ENCODE measurements around the gene SOX13. TPM values are rescaled to one million over a fixed set of nuclear protein-coding genes. Genes with fewer than 3 reads are reported as not detected.
A peak's percentile ranks its signal among the peaks of the same experiment; 100 is the strongest.

The SOX13 gene
- total and polyA plus RNA-seq, 9 of the 15 experiments (the other 6 are each of a cell fraction or from before 2014, with no cell fraction given), result 0.03 to 0.35 (median 0.06) TPM; not detected in 5

DNA sequence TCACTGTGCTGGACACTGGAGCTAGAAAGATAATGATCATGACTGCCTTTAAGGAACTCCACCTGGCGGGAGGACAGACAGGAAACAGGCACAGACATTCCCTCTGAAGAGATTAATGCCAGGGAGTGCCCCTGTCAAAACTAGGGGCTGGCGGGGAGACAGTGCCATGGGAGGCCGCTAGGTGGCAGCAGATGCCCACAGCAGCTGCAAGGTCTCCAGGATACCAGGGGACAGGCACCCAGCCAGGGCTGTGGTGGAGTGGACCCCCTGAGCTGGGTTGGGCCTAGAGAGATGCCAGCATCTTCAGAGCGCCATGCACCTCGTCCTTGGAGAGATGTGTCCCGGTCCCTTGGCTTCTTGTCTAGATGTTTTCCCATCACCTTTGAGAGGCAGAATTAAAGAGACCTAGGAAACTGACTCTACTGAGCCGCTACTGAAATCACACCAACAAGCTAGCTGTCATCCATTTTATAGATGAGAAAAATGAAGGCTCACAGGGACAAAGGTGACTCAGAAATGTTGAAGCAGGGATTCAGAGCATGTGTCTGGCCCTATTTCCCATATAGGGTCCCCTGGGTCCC lies 89.7 kb downstream of the SOX13 start (continued):
- TF ChIP-seq, protein P1, sequence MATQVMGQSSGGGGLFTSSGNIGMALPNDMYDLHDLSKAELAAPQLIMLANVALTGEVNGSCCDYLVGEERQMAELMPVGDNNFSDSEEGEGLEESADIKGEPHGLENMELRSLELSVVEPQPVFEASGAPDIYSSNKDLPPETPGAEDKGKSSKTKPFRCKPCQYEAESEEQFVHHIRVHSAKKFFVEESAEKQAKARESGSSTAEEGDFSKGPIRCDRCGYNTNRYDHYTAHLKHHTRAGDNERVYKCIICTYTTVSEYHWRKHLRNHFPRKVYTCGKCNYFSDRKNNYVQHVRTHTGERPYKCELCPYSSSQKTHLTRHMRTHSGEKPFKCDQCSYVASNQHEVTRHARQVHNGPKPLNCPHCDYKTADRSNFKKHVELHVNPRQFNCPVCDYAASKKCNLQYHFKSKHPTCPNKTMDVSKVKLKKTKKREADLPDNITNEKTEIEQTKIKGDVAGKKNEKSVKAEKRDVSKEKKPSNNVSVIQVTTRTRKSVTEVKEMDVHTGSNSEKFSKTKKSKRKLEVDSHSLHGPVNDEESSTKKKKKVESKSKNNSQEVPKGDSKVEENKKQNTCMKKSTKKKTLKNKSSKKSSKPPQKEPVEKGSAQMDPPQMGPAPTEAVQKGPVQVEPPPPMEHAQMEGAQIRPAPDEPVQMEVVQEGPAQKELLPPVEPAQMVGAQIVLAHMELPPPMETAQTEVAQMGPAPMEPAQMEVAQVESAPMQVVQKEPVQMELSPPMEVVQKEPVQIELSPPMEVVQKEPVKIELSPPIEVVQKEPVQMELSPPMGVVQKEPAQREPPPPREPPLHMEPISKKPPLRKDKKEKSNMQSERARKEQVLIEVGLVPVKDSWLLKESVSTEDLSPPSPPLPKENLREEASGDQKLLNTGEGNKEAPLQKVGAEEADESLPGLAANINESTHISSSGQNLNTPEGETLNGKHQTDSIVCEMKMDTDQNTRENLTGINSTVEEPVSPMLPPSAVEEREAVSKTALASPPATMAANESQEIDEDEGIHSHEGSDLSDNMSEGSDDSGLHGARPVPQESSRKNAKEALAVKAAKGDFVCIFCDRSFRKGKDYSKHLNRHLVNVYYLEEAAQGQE (IDR thresholded peaks at IDR 0.05; ENCODE audit: borderline replicate concordance), result peak; percentile 88
- TF ChIP-seq, protein P1 (CRISPR knock-in tag; IDR thresholded peaks at IDR 0.05; ENCODE audit: low read depth), result peak; percentile 48; the same call in 1 of the 2 replicates
- TF ChIP-seq ZNF785 (CRISPR knock-in tag; IDR thresholded peaks at IDR 0.05) (no peak), ZNF830 (CRISPR knock-in tag; IDR thresholded peaks at IDR 0.05) (no peak), STAG1 (CRISPR knock-in tag; IDR thresholded peaks at IDR 0.05; ENCODE audit: borderline replicate concordance) (peak; percentile 95), DNMT1 (IDR thresholded peaks at IDR 0.05) (no peak), CHD4 (IDR thresholded peaks at IDR 0.05; ENCODE audit: insufficient read depth, insufficient replicate concordance, low read depth, low read length, poor library complexity, severe bottlenecking) (no peak)
- TF ChIP-seq, protein P2, sequence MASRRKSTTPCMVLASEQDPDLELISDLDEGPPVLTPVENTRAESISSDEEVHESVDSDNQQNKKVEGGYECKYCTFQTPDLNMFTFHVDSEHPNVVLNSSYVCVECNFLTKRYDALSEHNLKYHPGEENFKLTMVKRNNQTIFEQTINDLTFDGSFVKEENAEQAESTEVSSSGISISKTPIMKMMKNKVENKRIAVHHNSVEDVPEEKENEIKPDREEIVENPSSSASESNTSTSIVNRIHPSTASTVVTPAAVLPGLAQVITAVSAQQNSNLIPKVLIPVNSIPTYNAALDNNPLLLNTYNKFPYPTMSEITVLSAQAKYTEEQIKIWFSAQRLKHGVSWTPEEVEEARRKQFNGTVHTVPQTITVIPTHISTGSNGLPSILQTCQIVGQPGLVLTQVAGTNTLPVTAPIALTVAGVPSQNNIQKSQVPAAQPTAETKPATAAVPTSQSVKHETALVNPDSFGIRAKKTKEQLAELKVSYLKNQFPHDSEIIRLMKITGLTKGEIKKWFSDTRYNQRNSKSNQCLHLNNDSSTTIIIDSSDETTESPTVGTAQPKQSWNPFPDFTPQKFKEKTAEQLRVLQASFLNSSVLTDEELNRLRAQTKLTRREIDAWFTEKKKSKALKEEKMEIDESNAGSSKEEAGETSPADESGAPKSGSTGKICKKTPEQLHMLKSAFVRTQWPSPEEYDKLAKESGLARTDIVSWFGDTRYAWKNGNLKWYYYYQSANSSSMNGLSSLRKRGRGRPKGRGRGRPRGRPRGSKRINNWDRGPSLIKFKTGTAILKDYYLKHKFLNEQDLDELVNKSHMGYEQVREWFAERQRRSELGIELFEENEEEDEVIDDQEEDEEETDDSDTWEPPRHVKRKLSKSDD (conservative IDR thresholded peaks at IDR 0.05; ENCODE audit: low read length), result 0 out of 2 replicates have a peak, but pooled peaks have one; percentile 46
- TF ChIP-seq, protein P3, sequence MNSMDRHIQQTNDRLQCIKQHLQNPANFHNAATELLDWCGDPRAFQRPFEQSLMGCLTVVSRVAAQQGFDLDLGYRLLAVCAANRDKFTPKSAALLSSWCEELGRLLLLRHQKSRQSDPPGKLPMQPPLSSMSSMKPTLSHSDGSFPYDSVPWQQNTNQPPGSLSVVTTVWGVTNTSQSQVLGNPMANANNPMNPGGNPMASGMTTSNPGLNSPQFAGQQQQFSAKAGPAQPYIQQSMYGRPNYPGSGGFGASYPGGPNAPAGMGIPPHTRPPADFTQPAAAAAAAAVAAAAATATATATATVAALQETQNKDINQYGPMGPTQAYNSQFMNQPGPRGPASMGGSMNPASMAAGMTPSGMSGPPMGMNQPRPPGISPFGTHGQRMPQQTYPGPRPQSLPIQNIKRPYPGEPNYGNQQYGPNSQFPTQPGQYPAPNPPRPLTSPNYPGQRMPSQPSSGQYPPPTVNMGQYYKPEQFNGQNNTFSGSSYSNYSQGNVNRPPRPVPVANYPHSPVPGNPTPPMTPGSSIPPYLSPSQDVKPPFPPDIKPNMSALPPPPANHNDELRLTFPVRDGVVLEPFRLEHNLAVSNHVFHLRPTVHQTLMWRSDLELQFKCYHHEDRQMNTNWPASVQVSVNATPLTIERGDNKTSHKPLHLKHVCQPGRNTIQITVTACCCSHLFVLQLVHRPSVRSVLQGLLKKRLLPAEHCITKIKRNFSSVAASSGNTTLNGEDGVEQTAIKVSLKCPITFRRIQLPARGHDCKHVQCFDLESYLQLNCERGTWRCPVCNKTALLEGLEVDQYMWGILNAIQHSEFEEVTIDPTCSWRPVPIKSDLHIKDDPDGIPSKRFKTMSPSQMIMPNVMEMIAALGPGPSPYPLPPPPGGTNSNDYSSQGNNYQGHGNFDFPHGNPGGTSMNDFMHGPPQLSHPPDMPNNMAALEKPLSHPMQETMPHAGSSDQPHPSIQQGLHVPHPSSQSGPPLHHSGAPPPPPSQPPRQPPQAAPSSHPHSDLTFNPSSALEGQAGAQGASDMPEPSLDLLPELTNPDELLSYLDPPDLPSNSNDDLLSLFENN (IDR thresholded peaks at IDR 0.05; ENCODE audit: low read depth in 2 of 2, low read length in 2 of 2), result 0 out of 4 replicates have a peak, but pooled peaks of 1 of the 2 experiments have one; percentile 28
